ENCODE measurements around the gene SMC4.

DNA sequence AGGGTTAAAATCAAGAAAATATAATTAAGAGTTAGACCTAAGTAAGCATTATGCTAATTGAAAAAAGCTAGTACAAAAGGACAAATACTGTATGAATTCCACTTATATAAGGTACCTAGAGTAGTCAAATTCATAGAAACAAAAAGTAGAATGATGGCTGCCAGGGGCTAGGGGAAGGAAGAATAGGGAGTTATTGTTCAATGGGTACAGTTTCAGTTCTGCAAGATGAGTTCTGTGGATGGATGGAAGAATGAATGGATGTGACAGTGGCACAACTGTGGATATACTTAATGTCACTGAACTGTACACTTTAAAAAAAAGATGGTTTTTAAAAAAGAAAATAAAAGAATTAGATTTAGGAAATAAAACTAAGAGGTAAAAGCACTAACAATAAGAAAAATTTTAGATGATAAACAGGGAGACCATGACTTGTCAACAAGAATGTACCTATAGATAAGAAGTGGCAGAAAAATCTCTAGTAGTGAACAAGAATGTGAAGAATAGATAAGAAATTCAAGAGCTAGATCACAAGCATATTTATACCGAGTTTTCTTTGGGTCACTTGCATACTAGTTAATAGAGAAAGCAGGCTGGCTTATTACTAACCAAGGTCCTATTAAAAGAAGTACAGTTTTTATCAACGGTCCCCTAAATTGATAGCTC is 6.0 kb upstream of the SMC4 start:
- TF ChIP-seq POLR2A (IDR thresholded peaks at IDR 0.05) = no peak
- no peak for TF ChIP-seq CTCF (IDR thresholded peaks at IDR 0.05)

All from thyroid gland (tissue), 4 donors.